Right hindlimb (tissue), 1 donor: ENCODE results near the gene CALML4.
A peak's percentile ranks its signal among the peaks of the same experiment; 100 is the strongest.
"Not testable (repeated sequence)": the region's sequence is repeated elsewhere in the genome, so short reads cannot be mapped to it uniquely, and the experiment has no call there.

Source experiments
- DNase-seq: peaks from one replicate; pipeline ENCODE4 v3.0.0-alpha.2; 2018

The CALML4 gene

DNA sequence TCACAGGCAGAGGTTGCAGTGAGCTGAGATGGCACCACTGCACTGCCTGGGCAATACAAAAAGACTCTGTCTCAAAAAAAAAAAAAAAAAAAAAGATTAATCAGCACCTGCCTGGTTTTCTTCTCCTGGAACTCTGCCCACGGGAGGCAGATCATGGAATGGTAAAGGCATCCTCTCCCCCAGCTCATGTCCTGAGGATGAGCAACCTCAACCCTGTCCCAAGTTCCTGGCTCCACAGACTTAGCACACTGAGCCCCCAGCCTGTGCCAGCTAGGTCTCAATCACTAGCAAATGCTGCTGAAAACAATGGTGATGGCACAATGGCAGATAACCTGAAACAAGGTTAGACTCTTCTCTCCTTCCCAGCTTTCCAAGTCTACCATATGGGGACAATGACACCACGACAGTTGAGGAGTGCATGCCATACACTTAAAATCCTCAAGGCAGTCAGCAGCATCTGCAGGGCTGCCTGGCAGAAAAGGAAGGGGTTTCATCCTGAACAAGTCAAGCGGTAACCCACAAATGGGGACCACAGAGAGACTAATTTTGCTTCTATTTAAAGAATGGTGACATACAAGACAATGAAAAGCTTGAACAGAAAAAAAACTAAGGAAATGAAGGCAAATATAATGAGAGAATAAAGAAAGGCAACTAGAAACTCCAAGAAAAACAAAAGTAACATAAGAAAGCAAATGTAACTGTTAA is 19.6 kb upstream of the CALML4 start:
- DNase-seq = no peak

DNA sequence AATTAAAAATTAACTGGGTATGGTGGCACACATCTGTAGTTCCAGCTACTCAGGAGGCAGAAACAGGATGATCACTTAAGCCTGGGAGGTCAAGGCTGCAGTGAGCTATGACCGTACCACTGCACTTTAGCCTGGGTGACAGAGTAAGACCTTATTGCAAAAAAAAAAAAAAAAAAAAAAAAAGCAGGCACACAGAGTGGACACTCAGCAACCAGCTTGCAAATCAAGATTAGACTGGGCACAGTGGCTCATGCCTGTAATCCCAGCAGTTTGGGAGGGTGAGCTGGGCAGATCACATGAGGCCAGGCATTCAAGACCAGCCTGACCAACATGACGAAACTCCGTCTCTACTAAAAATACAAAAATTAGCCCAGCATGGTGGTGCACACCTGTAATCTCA is 19.0 kb upstream of the CALML4 start:
- no peak for DNase-seq

DNA sequence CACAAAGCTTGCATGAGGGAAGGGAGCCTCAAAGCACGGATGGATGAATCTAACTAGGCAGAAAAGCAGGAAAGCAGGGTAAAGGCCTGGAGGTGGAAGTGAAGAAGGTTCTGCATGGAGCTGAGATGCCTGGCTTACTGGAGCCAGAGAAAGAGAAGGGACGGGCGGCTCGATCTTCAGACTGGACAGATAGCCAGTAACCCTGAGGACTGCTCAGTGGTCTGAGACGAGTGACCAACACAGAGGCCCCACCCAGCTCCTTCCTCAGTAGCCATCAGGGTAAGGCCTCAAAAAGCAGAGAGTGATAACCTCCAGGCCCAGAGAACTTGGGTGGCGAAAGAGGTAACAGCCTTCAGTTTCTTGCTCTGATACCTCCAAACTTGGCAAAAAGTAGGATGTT is 18.0 kb upstream of the CALML4 start:
- no peak for DNase-seq

- DNase-seq = not testable (repeated sequence)
Measured at GRCh38 chr15:68222432-68222743, 17.3 kb upstream of the CALML4 start.

GRCh38 chr15:68221530-68222431 is 16.6 kb upstream of the CALML4 start:
- DNase-seq = not testable (repeated sequence)

- DNase-seq = no peak
Measured at GRCh38 chr15:68220967-68221366, 15.8 kb upstream of the CALML4 start.

DNA sequence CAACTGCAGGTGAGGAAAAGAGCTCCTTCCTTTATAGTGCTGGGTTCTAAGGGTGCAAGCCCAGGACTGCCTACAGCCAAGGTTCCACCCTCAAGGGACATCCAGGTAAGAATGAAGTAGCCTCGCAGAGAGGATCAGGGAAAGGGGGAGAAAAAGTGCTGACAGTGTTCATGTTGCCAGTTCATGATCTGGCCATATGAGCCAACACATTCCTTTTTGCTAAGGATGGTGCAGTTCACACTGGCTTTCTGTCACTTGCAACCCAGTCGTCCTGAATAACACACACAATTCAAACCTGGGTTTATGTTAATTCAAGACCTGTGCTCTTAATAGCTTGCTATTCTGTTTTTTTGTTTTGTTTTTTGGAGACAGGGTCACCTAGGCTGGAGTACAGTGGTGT is 15.4 kb upstream of the CALML4 start:
- no peak for DNase-seq

- no peak for DNase-seq
Measured at GRCh38 chr15:68218847-68219798, 14.0 kb upstream of the CALML4 start.

DNA sequence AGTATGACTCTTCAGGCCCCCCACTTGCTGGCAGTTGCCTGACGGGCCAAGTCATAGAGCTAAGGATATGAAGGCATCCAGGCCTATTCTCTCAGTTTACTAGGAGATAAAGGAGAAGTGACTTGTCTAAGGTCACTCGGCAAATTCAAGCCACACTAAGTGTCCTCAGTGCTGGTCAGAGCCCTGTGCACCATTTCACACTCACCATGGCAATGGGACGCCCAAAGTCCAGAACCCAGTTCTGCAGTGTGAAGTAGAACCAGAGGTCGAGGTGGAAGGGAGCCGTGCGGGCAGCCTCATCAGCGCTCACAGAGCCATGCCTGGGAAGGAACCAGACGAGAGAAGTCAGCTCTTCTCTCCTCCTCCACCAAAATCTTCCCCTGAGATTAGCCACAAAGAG is 13.2 kb upstream of the CALML4 start:
- DNase-seq = no peak

DNA sequence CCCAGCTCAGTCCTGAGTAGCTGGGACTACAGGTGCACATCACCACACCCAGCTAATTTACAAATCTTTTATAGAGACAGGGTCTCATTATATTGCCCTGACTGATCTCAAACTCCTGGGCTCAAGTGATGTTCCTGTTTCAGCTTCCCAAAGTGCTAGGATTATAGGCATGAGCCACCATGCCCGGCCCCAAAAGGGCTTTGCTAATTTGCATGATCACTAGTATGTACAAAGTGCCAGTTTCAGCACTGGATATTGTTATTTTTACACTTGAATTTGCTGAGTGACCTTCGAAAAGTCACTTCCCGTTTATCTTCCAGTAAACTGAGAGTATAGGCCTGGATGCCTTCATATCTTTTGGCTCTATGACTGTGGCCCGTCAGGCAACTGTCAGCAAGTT is 12.2 kb upstream of the CALML4 start:
- DNase-seq = no peak

GRCh38 chr15:68214838-68215254 is 9.7 kb upstream of the CALML4 start:
- DNase-seq = no peak

DNA sequence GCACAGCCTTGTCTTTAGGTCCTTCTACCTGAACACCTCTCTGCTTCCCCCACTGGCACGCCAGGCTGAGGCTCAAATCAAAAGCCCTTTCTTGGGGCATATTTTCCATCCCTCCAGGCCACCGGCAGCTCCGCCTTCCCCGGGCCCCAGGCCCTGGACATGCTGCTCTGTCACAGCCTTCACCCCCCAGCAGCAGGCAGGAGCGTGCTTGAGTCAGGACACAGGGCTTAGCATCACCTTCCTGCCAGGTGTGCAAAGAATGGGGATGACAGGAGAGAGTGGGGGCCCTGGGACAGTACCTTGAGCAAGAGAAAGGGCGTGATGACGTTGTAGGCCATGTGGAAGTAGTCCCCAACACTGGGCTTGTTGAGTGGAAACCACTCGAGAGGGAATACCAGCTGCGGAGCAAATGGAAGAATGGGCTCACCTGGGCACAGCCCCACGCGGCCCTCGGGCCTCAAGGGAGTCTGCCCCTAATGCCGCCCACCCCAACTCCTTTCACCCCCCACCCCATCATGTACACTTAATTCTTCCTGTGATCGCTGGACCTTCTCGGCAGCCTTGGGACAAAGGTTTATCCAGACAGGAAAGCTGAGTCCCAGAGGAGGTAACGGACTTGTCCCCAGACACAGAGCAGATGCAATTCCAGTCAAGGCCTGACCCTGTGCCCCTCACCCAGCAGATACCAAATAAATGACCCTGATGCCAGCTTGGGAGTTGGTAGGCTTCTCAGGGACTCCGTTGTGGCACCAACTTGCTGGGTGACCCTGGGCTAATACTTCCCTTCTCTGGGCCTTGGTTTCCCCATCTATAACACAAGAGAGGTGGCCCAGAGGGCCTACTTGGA is 9.1 kb upstream of the CALML4 start:
- DNase-seq = no peak

DNA sequence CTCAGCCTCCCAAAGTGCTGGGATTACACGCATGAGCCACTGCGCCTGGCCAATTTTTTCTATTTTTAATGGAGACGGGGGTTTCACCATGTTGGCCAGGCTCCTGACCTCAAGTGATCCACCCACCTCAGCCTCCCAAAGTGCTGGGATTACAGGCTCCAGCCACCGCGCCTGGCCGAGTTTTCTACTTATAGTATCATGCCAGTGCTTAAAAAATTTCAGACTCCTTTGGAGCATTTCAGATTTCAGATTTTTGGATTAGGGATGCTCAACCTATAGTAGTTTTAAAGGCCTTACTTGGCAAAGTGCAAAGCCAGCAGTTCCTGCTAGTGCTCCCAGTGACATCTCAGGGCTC is 8.3 kb upstream of the CALML4 start:
- not testable (repeated sequence) for DNase-seq

DNA sequence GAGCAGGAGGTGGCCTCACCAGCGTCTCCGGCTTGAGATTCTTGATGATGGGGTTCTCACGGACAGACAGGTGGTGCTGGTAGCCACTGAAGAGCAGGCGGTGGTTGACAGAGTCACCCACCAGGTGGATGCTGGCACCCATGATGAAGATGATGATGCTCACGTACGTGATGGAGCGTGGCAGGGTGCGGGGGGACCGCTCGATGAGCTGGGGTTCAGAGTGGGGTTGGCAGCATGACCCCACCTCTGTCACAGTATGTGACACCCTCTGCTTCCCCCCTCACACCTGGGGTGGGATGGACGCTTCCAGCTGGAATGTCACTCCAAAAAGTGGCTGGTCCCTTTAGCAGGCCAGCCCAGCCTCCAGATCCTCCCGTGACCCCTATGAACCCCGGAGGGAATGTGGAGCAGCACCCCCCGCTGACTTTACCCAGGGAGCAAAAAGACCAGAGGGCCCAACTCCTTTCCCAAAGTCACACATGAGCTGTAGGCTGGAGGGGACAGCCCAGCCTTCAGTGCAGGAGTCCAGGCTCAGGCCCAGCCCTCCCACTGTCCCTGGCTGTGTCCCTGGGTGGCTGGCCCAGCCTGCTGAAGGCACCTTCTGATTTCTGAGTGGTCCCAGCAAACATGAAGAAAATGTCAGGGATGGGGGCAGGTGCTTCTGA is 6.7 kb upstream of the CALML4 start:
- no peak for DNase-seq

DNA sequence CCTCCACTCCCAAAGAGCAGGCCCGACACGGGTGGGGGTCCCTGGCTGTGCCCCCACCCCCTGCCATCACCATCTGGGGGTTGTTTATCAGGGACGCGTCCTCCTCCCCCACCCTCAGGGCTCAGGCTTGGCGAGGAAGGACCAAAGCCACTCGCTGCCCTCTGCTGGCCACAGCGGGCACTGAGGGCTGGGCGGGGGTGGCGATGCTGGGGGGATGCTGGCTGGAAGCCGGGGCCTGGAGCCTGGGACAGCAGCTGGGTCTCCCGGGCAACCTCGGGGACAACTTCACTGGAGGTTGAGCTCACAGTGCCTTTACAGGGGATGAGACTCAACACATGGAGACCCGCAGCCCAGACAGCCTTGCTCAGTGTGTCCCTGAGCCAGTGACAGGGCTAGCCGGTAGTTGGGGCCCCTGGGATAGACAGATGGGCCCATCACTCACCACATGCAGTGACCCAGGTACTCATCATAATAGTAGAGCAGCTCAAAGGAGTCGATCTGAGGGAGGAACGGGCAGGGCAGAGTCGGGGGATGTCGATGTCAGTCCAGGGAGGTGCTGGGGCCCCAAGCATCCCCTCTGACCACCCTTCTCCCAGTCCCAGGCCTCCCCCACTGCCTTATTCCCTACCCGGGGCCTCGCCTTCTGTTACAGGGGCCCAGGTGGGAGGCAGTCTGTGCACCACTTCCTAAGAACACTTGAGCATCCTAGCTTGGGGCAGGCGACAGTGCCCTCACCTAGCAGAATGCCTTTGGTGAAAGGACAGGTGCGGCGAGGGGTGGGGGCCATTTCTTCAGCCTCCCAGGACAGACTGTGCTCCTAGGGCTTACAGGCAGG is 5.9 kb upstream of the CALML4 start:
- DNase-seq = peak; percentile 83

- DNase-seq = no peak
Measured at GRCh38 chr15:68210409-68210756, 5.3 kb upstream of the CALML4 start.

- DNase-seq = no peak
Measured at GRCh38 chr15:68209735-68210408, 4.7 kb upstream of the CALML4 start.

GRCh38 chr15:68209272-68209671 is 4.1 kb upstream of the CALML4 start:
- DNase-seq = no peak

DNA sequence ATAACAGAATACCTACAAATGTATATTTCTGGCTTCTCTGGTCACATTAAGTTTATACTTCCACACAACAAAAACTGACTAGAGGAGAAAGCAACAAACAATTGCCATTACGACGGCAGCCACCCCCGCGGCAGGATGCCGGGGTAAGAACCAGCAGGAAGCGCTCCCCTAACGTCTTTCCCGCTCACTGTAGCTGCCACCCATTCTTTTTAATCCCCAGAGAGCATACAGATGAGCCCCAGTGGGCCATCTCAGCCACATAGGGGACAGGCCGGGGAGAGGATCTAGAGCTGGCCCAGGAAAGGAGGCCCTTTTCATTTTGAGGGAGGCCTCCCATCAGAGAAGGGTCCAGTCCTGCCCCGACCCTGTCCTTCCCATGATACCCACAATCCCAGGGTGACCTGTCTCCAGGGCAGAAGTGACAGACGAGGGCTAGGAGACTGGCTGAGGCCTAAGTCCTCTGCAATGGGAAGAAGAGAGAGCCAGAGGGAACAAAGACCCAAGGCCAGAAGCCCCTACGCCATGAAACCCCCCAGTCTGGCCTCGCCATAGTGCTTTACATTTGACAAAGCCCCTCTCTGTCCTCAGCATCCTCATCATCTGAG is 3.6 kb upstream of the CALML4 start:
- no peak for DNase-seq

- no peak for DNase-seq
Measured at GRCh38 chr15:68208136-68208535, 3.0 kb upstream of the CALML4 start.
